Muscle of back (tissue), 11 donors: Measurements from ENCODE around the gene HELZ2. TPM values are rescaled to one million over a fixed set of nuclear protein-coding genes. Genes with fewer than 3 reads are reported as not detected.

Source experiments
- DNase-seq, 3 donors: peaks; one replicate each; pipeline versions ENCODE4 v3.0.0 to v3.0.0-alpha.2; 2013
- polyA plus RNA-seq, 10 donors: library from polyadenylated mRNA; unstranded; fragments of 120-200 nt; gene quantifications; one replicate each; pipeline ENCODE4 v1.2.1, GENCODE V29; 2013; ENCODE audit not compliant: insufficient read length in 10 of 10

HELZ2 gene
- polyA plus RNA-seq, 10 donors = 5.2 to 11.1 (median 6.8) TPM

DNA sequence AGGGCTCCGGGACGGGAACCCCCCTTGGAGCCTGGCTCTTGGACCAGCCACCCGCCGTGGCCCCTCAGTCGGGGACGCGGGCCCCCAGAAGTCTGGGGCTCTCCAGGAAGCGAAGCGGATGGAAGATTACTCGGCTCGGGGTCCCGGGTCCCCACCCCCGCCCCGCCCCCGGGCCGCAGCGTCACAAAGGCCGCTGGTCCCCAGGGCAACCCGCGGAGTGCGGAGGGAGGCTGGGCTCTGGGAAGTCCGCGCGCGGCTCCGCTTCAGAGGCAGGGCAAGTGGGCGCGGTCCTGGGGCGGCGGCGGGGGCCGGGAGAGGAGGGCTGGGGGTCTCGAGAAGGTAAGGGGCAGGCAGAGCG is 20.1 kb downstream of the HELZ2 start, which contains the start of gene FNDC11:
TSS of gene FNDC11 (plus strand) at position 227 of the 358 bp plus-strand sequence. CDS start 1,505 bp downstream, outside the sequence.
- peak in 1 of 3 donors; percentile 57 for DNase-seq

DNA sequence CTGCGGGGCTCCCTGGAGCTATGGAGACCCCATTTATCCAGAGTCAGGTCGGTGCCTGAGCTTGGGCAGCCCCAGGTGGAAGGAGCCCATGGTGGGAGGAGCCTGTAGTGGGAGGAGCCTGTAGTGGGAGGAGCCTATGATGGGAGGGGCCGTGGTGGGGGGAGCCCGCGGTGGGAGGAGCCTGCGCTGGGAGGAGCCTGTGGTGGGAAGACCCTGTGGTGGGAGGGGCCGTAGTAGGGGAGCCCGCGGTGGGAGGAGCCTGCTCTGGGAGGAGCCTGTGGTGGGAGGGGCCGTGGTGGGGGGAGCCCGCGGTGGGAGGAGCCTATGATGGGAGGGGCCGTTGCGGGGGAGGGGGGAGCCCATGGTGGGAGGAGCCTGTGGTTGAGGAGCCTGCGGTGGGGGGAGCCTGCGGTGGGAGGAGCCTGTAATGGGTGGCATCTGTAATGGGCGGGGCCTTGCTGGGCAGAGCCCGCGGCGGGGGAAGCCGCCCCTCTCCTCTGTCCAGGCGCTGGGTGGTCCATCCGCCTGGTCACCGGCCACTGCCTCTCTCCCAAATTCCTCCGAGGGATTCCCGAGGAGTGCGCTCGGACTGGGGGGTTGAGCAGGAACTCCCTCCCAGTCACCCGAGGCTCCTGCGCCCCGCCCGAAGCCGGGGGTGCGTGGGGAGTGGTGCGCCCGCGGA is 20.6 kb downstream of the HELZ2 start:
- peak; percentile 46 to 70 (median 51) for DNase-seq

DNA sequence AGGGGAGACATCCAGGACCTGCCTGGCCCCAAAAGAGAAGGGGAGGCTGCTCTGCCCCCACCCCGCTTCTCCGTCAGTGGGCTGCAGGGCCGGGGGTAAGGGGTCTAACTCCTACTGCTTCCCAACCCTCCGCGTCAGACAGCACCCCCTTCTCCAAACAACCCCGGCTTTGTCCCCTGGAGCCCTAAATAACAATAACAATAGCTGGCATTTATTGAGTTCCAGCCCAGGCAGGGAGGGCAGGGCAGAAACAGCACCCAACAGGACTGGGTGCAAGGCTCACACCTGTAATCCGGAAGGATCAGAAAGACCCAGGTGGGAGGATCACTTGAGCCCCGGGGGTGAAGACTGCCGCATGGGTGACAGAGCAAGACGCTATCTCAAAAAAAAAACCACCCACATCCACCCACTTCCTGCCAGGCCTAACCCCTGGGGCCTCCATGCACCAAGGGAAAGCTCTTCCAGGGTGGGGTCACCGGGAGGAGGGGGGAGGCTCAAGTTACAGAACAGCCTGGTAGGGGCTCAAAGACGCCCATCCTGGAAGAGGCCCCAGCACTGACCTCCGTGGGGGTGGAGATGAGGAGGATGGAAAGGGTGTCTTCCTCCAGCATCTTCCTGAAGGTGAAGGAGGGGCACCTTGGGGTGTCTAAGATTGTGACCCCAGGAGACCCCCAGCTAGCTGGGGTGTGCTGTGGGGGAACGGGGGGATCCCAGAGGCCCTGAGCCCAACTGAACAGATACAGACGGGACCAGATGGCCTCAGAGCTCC is 21.4 kb downstream of the HELZ2 start:
- no peak for DNase-seq

DNA sequence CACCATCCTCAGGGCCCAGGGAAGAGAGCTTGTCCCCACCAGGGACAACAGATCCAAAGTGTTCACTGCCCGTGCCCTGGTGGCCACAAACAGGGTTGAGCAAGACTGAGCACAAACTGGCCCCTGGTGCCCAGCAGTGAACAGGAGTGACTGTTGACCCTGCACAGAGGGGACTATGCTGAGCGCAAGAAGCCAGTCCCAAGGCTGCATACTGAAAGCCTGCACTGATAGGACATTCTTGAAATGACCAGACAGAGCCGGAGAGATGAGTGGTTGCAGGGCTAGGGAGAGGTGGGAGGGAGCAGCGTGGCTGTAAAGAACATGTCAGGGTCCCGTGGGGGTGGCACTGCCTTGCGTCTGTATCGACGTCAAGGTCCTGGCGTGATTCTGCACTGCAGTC is 23.0 kb downstream of the HELZ2 start:
- DNase-seq = no peak

DNA sequence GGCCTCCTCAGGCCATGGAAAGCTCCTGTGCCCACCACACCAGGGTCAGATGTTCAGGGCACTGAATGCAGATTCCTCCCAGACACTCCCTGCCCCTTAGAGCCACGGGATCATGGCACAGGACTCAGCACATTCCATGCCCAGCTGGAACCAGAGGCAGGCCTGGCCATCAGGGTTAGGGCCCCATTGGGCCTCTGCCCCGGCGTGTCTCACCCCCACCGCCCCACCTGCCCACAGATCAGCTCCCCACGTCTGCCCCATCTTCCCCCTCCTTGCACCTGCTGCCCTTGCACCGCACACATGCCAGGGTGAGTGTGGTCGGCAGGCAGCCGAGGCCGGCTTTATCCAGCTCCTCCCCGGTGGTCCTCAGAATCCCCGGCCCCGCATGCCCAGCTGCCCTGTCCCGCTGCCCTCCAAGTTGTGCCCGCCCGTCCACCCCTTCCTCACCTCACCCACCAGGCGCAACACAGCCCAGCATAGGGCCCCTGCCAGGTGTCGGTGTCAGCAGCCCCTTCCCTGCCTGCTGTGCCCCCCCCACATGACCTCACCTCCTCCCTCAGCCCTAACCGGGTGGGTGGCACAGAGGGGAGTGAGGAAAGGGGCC is 24.3 kb downstream of the HELZ2 start:
- DNase-seq = no peak

DNA sequence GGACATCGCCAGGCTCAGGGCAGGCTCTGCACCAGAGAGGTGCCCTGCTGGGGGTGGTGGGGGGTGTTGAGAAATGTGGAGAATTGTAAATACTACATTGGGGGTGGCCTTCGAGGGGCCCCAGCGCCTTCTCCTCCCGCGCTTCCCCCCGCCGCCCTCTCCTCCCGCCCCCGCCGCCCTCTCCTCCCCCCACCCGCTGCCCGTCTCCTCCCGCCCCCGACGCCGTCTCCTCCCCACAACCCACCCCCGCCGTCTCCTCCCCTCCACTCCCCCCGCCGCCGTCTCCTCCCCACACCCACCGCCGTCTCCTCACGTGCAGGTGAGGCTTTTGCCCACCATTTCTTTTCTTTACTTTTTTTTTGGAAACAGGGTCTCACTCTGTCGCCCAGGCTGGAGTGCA is 25.0 kb downstream of the HELZ2 start:
- DNase-seq = no peak

DNA sequence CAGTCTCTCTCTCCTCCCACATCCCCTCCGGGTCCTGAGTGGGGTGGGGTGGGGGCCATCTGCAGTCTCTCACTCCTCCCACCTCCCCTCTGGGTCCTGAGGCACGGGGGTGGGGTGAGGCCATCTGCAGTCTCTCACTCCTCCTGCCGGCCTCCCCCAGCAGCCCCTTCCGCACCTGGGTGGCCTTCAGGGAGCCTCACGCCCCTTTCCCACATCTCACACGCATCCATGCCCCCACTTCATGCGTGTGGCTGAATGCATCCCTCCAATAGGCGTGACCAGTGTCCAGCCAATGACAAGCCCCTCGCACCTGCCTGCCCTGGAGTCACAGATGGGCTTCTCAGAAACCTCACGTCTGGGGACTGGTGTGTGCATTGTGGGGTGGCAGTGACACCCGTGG is 25.5 kb downstream of the HELZ2 start:
- no peak for DNase-seq

DNA sequence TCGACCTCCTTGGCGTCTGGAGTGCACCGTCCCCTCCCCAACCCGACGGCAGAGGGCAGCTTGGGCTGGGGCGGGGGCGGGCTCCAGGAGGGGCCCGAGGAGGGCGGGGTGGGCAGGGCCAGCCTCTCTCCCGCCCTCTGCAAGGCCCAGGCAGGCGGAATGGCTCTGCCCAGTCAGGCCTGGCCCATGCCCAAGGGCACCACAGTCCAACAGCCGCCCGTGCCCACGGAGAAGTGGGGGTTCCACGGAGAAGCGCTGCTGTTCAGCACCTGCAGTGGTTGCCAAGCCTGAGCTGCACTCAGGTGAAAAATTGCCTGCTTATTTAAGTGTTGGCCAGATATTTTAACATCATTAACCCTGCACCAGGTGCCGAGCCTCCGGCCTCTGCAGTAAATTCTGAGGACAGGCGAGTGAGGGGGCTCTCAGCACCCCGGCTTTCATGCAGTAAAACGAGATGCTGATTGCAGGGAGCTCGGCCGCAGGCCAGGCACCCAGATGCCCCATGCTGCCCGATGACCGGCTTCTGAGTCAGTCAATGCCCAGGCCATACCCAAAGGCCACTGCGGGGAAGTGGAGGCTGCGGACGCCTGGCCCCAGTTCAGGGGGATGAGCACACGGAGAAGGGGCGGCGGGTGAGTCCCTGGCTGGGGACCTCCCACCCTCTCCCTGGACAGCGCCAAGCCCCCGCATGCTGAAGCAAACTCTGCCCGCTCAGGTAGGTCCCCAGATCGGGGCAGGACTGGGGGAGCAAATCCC is 26.1 kb downstream of the HELZ2 start, which contains the start of gene SRMS:
TSS of gene SRMS (minus strand) at position 25 of the 756 bp plus-strand sequence. CDS start 286 bp downstream, outside the sequence.
- no peak for DNase-seq

DNA sequence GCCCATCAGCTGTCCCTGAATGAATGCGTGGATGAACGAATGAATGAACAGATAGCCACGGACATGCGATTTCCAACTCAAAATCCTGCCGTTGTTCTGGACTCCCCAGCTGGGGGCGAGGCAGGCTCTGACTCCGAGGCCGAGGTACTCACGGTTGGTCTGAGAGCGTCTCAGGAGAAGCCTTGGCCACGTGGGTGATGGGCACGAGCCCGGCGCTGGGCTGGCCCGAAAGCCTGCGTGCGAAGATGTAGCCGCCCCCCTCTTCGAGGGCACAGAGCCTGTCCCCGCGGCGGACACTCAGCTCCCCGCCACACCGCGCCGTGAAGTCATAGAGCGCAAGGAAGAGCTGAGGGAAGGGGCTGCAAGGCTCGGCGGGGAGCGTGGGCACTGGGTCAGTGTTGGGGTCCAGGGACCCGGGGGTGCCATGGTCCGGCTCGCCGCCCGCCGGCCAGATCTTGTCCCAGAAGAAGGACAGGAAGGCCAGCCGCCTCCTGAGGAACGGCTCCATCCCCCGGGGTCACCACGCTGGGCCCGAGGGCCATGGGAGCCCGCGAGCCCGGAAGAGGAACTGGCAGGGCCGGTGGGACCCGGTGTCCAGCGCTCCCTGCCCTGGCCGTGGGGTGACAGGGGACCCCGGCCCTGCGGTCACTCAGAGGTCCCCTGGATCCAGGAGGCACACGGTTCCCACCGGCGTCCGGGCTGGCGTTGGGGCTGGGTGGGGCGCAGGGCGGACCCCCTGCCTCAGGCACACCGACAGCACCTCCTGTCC is 26.9 kb downstream of the HELZ2 start:
- DNase-seq = no peak

DNA sequence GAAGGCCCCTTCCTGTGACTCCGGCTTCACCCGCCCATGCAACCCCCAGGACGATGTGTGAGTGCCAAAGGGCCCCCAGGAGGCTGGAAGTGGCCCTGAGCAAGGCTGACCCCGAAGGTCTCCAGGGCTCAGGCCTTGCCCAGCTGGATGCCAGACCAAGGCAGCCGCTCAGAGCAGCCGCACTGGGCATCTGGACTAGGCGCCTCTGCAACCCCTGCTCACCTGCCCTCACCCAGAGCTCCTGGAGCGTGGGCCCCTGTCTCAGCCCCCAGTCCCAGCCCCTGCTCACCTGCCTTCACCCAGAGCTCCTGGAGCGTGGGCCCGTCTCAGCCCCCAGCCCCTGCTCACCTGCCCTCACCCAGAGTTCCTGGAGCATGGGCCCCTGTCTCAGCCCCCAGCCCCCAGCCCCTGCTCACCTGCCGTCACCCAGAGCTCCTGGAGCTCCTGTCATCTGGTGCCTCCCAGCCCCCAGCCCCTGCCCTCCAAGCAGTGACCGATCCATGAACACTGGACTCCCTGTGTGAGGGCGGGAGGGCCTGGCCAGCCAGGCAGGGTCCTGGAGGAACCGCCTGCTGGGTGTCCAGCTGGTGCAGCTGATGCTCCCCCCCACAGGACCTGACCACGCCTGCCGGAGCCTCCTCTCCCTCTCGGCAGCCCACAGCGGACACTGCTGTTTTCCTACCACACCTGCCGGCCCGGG is 27.6 kb downstream of the HELZ2 start:
- DNase-seq = no peak

DNA sequence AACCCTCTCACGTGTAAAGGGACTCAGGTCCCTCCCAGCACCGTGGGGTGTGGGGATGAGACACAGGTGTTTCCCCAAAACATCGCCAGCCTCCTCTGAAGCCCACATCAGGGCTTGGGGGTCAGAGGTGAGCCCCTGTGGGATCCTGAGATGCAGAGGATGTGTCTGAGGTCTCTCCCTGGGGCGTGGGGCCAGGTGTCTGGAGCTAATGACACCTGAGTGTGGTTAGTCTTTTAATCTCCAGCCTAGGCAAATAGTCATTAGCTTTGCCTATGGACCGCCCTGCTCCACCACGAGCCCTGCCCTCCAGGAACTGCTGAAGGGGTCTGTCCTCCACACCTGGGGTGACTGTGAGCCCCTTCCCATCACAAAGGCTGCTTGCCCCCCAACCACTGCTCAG is 28.2 kb downstream of the HELZ2 start:
- no peak for DNase-seq

DNA sequence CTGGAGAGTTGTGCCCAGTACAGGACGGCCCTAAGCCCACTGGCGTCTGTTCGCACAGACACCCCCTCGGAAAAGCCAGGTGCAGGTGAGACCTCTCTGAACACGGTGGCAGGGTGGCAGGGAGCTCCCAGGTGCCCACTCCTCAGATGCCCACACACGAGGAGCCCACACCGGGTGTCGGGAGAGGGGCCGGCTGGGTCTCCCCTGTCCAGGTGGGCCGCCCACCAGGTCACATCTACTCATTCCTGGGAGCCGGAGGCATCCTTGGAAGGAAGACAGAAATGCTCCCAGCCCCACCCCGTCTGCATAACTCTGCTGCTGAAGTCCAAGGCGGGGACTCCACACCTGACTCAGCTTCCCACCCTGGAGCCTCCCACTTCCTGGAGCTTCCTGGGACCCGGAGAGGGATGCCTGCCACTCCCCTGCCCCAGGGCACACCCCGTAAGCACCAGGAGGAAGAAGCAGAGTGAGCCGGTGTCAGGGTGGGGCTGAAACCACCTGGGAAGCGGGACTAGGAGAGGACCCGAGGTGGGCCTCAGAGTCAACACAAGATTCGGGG is 29.0 kb downstream of the HELZ2 start:
- no peak for DNase-seq

DNA sequence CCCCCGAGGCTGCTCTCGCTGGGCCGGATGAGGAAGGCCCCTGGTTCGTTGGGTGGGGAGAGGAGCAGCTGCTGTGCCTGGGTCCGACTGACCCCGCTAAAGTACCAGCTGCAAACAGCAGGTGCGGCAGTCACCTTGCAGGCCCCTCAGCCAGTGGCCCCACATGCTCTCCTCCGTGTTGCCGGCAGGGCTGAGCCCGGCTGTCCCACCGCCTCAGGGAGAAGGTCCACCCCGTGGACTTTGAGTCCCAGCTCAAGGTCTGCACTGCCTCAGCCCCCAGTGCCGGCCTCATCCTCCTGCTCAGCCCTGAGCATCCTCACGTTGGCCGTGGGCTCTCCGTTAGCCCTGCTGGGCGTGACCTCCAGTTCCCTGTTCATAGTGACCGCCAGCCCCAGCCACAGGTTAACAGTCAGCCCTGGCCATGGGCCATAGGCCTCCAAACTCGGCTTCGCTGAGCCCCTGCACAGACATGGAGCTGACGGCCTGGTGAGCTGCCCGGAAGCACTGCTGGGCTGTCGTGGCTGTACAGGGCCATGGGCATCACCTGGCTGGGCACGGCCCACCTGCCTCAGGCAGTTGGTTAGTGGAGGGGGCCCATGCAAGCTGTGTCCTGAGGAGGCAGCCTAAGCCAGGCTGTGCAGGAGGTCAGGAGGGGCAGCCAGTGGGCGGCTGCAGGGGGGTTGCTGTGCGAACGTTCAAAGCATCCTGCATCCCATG is 29.6 kb downstream of the HELZ2 start:
- no peak for DNase-seq

DNA sequence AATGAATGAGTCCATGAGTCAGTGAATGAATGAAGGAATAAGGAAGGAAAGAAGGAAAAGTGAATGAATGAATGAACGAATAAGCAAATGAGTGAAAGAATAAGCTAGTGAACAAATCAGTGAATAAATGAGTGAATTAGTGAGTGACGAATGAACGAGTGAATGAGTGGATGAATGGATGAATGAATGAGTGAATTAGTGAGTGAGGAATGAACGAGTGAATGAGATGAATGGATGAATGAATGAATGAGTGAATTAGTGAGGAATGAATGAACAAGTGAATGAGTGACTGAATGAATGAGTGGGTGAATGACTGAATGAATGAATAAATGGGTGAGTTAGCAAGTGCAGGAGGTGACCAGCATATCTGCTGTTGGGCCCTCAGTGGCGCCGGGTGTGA is 30.3 kb downstream of the HELZ2 start:
- no peak for DNase-seq

DNA sequence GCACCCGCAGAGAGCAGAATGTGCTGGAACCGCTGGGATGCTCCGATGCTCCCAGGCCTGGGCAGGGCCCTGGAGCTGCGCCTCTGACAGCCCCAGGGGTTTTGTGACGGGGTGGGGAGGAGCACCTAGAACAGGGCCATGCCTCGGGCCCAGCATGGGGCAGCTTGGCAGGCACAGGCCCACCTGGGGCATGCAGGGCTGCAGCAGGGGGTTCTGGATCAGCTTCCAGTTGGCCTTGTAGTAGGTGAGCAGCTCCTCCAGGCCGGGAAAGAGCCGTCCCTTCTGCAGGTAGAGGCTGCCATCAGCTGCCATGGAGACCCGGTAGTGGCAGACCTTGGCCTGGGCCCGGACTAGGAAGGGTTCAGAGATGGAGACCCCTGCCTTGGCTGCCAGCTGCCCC is 30.9 kb downstream of the HELZ2 start:
- no peak for DNase-seq

DNA sequence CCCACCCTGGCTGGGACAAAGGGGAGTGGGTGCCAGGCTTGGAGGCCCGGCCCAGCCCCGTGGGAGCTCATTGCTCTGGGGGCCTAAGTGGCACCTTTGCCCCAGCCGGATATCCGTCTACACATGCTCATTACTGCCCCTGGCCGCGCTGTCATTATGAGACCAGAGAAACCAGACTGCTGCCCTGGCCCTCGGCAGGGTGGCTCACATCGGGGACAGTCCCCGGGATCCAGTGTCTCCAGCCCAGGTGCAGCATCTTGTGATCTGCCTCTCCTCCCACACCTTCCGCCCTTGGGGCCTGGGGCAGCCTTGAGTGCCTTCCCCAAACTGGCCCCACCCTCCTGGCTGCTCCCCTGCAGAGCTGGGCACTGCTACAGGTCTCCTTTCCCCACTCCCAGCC is 31.3 kb downstream of the HELZ2 start:
- DNase-seq = no peak

DNA sequence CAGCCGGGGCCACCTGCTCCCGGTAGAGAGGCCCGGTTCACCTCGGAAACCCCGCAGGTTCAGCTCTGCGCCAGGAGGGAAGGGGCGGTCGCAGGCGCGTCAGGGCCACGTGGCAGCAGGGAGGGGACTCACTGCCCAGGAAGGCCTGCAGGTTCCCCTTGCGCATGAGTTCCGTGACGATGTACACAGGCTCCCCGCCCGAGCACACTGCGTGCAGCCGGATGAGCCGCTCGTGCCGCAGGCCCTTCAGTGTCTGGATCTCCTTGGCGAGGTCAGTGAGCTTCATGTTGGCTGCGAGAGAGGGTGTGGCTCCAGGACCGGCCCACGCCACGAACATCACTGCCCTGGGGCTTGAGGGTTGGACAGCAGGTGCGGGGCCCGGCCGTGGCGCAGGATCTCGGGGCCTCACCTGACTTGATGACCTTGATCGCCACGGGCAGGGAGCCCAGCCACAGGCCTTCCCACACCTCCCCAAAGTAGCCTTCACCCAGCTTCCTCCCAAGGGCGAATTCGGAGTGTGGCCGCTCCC is 31.9 kb downstream of the HELZ2 start:
- DNase-seq = no peak

DNA sequence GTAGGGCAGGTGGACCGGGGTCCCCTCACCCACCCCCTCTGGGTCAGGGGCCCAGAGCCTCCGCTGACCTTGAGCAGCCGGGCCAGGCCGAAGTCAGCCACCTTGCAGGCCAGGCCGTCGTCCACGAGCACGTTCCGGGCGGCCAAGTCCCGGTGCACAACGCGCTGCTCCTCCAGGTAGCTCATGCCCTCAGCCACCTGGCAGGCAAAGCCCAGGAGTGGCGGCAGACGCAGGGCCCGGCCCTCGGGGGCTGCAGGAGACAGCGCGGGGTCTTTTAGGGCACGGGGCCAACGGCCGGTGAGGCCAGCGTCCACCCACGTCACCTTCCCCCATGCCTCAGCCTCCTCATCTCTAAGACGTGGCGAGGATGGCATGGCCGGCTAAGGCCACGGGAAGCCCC is 32.7 kb downstream of the HELZ2 start:
- no peak for DNase-seq

DNA sequence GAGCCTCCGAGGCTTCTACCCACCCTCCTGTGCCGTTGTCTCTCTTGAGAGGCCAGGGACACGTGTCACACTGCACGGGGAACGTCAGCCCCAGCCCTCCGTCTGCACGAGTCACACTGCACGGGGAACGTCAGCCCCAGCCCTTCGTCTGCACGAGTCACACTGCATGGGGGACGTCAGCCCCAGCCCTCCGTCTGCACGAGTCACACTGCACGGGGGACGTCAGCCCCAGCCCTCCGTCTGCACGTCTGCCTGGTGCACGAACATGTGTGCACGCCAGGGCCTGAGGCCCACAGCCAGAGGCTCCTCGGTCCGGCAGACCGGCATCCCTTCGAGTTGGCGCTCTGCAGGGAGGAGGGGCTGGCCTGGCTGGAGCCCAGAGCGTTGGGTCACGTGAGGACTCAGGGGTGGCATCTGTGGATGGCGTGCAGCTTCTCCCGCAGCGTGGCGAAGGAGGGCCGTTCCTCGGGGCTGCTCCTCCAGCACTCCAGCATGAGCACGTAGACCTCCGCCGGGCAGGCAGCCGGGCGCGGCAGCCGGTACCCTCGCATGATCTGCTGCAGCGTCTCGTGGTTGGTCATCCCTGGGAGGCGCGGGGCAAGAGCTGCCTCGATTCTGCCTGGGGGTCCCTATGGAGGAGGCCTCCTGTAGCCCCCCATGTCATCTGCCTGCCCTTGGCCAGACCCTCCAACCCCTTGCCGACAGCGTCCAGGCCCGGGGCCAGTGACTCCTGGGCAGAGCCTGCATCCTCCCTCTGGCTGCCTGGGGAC is 33.4 kb downstream of the HELZ2 start:
- no peak for DNase-seq
